Loucy (cell line): ENCODE data around the gene CYLD.

Experiments
- H2AFZ ChIP-seq: fragments of 200-600 bp; sonication (generic); 2 replicates; pipeline ENCODE4 v1.6.0; 2016; ENCODE audit warnings: antibody characterized with exemption, mild to moderate bottlenecking, low read length, moderate library complexity
- H3F3A ChIP-seq: fragments of 200-600 bp; 2 replicates; pipeline ENCODE4 v1.6.0; 2016; ENCODE audit warnings: antibody characterized with exemption, low read depth, mild to moderate bottlenecking
- H3K27me3 ChIP-seq: fragments of 200-600 bp; sonication (generic); 2 replicates; pipeline ENCODE4 v1.6.1; 2014; ENCODE audit warnings: low read length, mild to moderate bottlenecking; ENCODE audit not compliant: insufficient read depth, poor library complexity, severe bottlenecking
- H3K36me3 ChIP-seq: fragments of 200-600 bp; sonication (generic); 2 replicates; pipeline ENCODE4 v1.6.1; 2016; ENCODE audit warnings: low read length; ENCODE audit not compliant: insufficient read depth
- H3K4me1 ChIP-seq: fragments of 200-600 bp; sonication (generic); 2 replicates; pipeline ENCODE4 v1.5.1; 2014; ENCODE audit warnings: low read length, mild to moderate bottlenecking; ENCODE audit not compliant: insufficient read depth, poor library complexity, severe bottlenecking
- H3K4me2 ChIP-seq: fragments of 200-600 bp; sonication (generic); 2 replicates; pipeline ENCODE4 v1.6.0; 2014; ENCODE audit warnings: antibody characterized with exemption, low read length, low read depth, mild to moderate bottlenecking; ENCODE audit not compliant: poor library complexity, severe bottlenecking
- H3K4me3 ChIP-seq: fragments of 200-600 bp; sonication (generic); 2 replicates; pipeline ENCODE4 v1.5.1; 2014; ENCODE audit warnings: low read length, mild to moderate bottlenecking, mixed read lengths; ENCODE audit not compliant: poor library complexity, severe bottlenecking
- H3K79me2 ChIP-seq: fragments of 200-600 bp; sonication (generic); 2 replicates; pipeline ENCODE4 v1.6.1; 2014; ENCODE audit warnings: low read length; ENCODE audit not compliant: insufficient read depth
- H3K9ac ChIP-seq: fragments of 200-600 bp; sonication (generic); 2 replicates; pipeline ENCODE4 v1.6.0; 2014; ENCODE audit warnings: mild to moderate bottlenecking, low read depth, low read length, moderate library complexity; ENCODE audit not compliant: poor library complexity, severe bottlenecking
- H3K9me2 ChIP-seq: fragments of 200-600 bp; sonication (generic); replicated peaks from 2 replicates; pipeline ENCODE4 v1.6.1; 2016; ENCODE audit warnings: low read depth, low read length, mixed read lengths
- H3K9me3 ChIP-seq: fragments of 200-600 bp; sonication (generic); 2 replicates; pipeline ENCODE4 v1.6.1; 2014; ENCODE audit warnings: mild to moderate bottlenecking, antibody characterized with exemption, low read length, low read depth; ENCODE audit not compliant: insufficient read depth
- H4K20me1 ChIP-seq: fragments of 200-600 bp; sonication (generic); 2 replicates; pipeline ENCODE4 v1.6.0; 2014; ENCODE audit warnings: antibody characterized with exemption, low read length, mild to moderate bottlenecking; ENCODE audit not compliant: insufficient read depth, poor library complexity, severe bottlenecking
- CTCF ChIP-seq: fragments of 200-600 bp; sonication (generic); conservative IDR thresholded peaks from 2 replicates; pipeline ENCODE4 v1.5.1; 2014; ENCODE audit warnings: mild to moderate bottlenecking, antibody characterized with exemption, low read length
- EZH2phosphoT487 ChIP-seq: fragments of 200-600 bp; IDR thresholded peaks from 2 replicates; pipeline ENCODE4 v1.6.1; 2018; ENCODE audit warnings: antibody characterized with exemption, mild to moderate bottlenecking, moderate library complexity, borderline replicate concordance

CYLD gene

GRCh38 chr16:50731130-50731988 is 10.5 kb upstream of the CYLD start:
- Histone ChIP-seq H2AFZ (peak overlapping the region; percentile 19), H3K4me3 (no peak overlapping the region), H3K4me2 (no peak overlapping the region), H3F3A (no peaks in the 10 kb centered on the region), H3K27me3 (no peaks in the 10 kb centered on the region), H3K9ac (no peak overlapping the region), H3K9me2 (no peaks in the 10 kb centered on the region), H4K20me1 (no peaks in the 10 kb centered on the region), H3K79me2 (no peaks in the 10 kb centered on the region), H3K36me3 (no peaks in the 10 kb centered on the region), H3K9me3 (no peaks in the 10 kb centered on the region), H3K4me1 (no peaks in the 10 kb centered on the region)
- TF ChIP-seq EZH2phosphoT487, result no peak

GRCh38 chr16:50731989-50732832 is 9.7 kb upstream of the CYLD start:
- H3K4me1 ChIP-seq, result no peaks in the 10 kb centered on the region
- TF ChIP-seq CTCF, result no peak
- no peak for TF ChIP-seq EZH2phosphoT487

GRCh38 chr16:50733468-50733867 is 8.4 kb upstream of the CYLD start:
- no peaks in the 10 kb centered on the region for H3K4me1 ChIP-seq
- TF ChIP-seq CTCF (no peak), EZH2phosphoT487 (no peak)
- H3K27me3 ChIP-seq, result no peaks in the 10 kb centered on the region
- H2AFZ ChIP-seq, result no peak overlapping the region
- H3F3A ChIP-seq, result no peaks in the 10 kb centered on the region
- no peaks in the 10 kb centered on the region for H3K79me2 ChIP-seq
- H3K9me2 ChIP-seq, result no peaks in the 10 kb centered on the region
- no peak overlapping the region for H3K9ac ChIP-seq
- no peaks in the 10 kb centered on the region for H4K20me1 ChIP-seq
- no peak overlapping the region for H3K4me2 ChIP-seq
- no peak overlapping the region for H3K4me3 ChIP-seq
- H3K9me3 ChIP-seq, result no peaks in the 10 kb centered on the region
- H3K36me3 ChIP-seq, result no peaks in the 10 kb centered on the region

More at GRCh38 chr16:50731989-50732832, 9.7 kb upstream of the CYLD start:
- Histone ChIP-seq H3F3A (no peaks in the 10 kb centered on the region), H4K20me1 (no peaks in the 10 kb centered on the region), H3K9me3 (no peaks in the 10 kb centered on the region), H3K4me3 (no peak overlapping the region), H3K4me2 (no peak overlapping the region), H3K27me3 (no peaks in the 10 kb centered on the region), H3K9me2 (no peaks in the 10 kb centered on the region), H3K79me2 (no peaks in the 10 kb centered on the region), H3K9ac (no peak overlapping the region), H3K36me3 (no peaks in the 10 kb centered on the region), H2AFZ (0 out of 2 replicates have a peak overlapping the region, but pooled peaks have one; percentile 19)
